ENCODE data around the gene ESRRA. TPM values are rescaled to one million over a fixed set of nuclear protein-coding genes. Genes with fewer than 3 reads are reported as not detected.

The ESRRA gene
- total and polyA plus RNA-seq, 2 experiments from 2014 or later, result 48.8 to 77.0 TPM

DNA sequence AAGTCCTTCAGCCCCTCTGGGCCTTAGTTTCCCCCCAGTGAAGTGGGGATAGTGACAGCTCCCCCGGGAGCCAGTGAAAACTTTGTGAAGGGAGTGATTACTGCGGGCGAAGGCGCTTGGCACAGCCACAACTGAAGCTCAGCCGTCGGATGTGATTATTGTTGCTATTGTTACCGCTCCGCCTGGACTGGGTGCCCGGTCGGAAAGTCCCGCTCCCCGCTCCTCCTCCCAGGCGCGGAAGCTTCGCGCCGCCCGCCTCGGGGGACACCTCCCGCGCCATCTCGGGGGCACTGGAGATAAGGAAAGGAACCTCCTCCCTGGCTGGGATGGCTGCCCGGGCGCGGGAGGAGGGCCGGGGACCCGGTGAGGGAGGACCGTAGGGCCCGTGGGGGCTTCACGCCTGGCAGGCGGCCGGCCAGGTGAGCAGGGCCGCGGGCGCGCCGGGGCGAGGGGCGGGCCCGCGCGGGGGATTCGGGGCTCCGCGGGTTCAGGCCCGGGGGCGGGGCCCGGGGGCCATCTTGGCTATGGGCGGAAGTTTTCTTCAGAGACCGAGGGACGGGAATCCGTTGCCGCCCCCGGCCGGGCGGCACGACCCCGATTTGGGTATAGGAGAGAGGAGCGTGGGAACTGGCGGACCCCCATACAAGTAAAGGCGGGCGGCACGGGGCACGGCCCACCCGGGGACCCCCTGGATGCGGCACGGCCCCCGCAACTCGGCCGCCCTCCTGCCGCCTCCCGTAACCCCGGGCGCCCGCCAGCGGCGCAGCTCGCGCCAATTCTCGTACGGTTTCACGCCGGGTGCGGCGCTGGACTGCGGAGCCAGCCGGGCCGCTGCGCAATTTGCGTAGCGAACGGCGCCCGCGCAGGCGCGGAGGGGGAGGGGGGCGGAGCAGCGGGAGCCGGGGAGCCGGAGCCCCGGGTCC lies 20.1 kb upstream of the ESRRA start, which contains the start of gene GPR137:
TSS of gene GPR137 (plus strand) at position 887 of the 923 bp plus-strand sequence. CDS start 677 bp downstream, outside the sequence.
- Histone ChIP-seq H3K27me3 (peaks cover 12% of the 10 kb centered on the region), H3K4me3 (peak within 1 kb of the TSS; percentile 87), H3K4me1 (ENCODE audit: low read depth) (no peaks in the 10 kb centered on the region), H3K9me3 (ENCODE audit: low read depth) (no peaks in the 10 kb centered on the region), H3K27ac (peak within 1 kb of the TSS; percentile 81), H3K36me3 (peaks cover 5% of the 10 kb centered on the region)
- no peak for TF ChIP-seq CTCF (IDR thresholded peaks at IDR 0.05; ENCODE audit: low read depth, low read length)
- DNase-seq (ENCODE audit: low read depth in 1 of 2, low spot score in 1 of 2), result peak; percentile 74 to 85

- Histone ChIP-seq H3K9me3 (ENCODE audit: low read depth) (no peaks in the 10 kb centered on the region), H3K36me3 (peaks cover 5% of the 10 kb centered on the region), H3K27ac (no peak overlapping the region), H3K27me3 (peaks cover 21% of the 10 kb centered on the region), H3K4me1 (ENCODE audit: low read depth) (no peaks in the 10 kb centered on the region), H3K4me3 (peak overlapping the region; percentile 87)
- TF ChIP-seq CTCF (IDR thresholded peaks at IDR 0.05; ENCODE audit: low read depth, low read length), result no peak
- DNase-seq (ENCODE audit: low read depth in 1 of 2, low spot score in 1 of 2), result no peak
These were observed 19.2 kb upstream of the ESRRA start for GRCh38 chr11:64285885-64286800.

GRCh38 chr11:64286801-64287159 lies 18.5 kb upstream of the ESRRA start:
- Histone ChIP-seq H3K36me3 (peaks cover 4% of the 10 kb centered on the region), H3K27ac (no peak overlapping the region), H3K4me3 (no peak overlapping the region)

DNA sequence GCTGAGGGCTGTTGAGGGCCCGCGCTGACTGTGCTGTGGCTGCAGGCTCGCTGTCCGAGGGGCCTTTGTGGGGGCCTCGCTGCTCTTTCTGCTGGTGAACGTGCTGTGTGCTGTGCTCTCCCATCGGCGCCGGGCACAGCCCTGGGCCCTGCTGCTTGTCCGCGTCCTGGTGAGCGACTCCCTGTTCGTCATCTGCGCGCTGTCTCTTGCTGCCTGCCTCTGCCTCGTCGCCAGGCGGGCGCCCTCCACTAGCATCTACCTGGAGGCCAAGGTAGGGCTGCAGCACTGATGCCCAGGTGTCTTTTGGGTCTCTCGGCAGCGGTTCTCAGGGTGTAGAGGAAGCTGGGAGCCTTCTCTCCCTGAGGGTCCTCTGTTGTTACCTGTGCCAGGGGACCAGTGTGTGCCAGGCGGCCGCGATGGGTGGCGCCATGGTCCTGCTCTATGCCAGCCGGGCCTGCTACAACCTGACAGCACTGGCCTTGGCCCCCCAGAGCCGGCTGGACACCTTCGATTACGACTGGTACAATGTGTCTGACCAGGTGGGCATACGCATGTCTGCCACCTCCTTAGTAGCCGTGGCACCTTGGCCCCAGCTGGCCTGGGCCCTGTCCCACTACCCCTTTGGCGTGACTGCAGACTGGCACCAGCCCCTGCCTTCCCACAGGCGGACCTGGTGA lies 17.5 kb upstream of the ESRRA start:
- Histone ChIP-seq H3K4me1 (ENCODE audit: low read depth) (no peaks in the 10 kb centered on the region), H3K27me3 (peaks cover 38% of the 10 kb centered on the region), H3K27ac (no peak overlapping the region), H3K4me3 (no peak overlapping the region), H3K36me3 (no peaks in the 10 kb centered on the region), H3K9me3 (ENCODE audit: low read depth) (no peaks in the 10 kb centered on the region)
- no peak for DNase-seq (ENCODE audit: low read depth in 1 of 2, low spot score in 1 of 2)
- no peak for TF ChIP-seq CTCF (IDR thresholded peaks at IDR 0.05; ENCODE audit: low read depth, low read length)

More at GRCh38 chr11:64286801-64287159, 18.5 kb upstream of the ESRRA start:
- Histone ChIP-seq H3K27me3 (peaks cover 28% of the 10 kb centered on the region), H3K4me1 (ENCODE audit: low read depth) (no peaks in the 10 kb centered on the region), H3K9me3 (ENCODE audit: low read depth) (no peaks in the 10 kb centered on the region)
- DNase-seq (ENCODE audit: low read depth in 1 of 2, low spot score in 1 of 2), result no peak
- TF ChIP-seq CTCF (IDR thresholded peaks at IDR 0.05; ENCODE audit: low read depth, low read length), result no peak

GRCh38 chr11:64288353-64288750 lies 17.0 kb upstream of the ESRRA start:
- Histone ChIP-seq H3K4me3 (no peak overlapping the region), H3K27ac (no peak overlapping the region), H3K4me1 (ENCODE audit: low read depth) (no peaks in the 10 kb centered on the region), H3K36me3 (no peaks in the 10 kb centered on the region), H3K27me3 (peaks cover 43% of the 10 kb centered on the region), H3K9me3 (ENCODE audit: low read depth) (no peaks in the 10 kb centered on the region)
- TF ChIP-seq CTCF (IDR thresholded peaks at IDR 0.05; ENCODE audit: low read depth, low read length), result no peak
- DNase-seq (ENCODE audit: low read depth in 1 of 2, low spot score in 1 of 2), result no peak

All from cardiac muscle cell (in vitro differentiated cells and primary cell).